RCC 7860 (cell line): ENCODE results near the gene KY.

Experiments used
- DNase-seq: peaks from one replicate; pipeline ENCODE4 v3.0.0-alpha.2; 2015; ENCODE audit warnings: low spot score
- FAIRE-seq: peaks from 2 replicates; lab custom pipeline; 2012; peaks lifted over from hg19 to GRCh38; lab: Jason Lieb, UNC

The KY gene

DNA sequence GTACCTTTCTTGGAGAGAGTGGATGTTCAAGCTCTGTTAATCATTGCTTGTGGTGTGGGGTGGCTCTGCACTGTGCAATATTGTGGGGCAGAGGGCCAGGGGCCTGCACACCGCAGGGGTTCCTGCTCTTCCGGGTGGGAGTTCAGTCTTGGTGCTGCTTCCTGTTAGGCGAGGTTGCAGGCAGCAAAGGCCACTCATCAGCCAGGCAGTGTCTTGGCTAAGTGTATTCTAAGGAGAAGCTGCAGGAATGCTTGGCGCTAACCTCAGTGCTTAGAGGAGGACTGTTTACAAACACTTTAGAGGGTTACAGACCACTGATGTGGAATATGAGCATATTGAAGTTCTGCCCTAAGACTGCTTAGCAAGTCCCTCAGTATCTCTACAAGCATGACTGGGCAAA is 83.2 kb downstream of the KY start:
- DNase-seq, result no peak
- FAIRE-seq, result no peak

DNA sequence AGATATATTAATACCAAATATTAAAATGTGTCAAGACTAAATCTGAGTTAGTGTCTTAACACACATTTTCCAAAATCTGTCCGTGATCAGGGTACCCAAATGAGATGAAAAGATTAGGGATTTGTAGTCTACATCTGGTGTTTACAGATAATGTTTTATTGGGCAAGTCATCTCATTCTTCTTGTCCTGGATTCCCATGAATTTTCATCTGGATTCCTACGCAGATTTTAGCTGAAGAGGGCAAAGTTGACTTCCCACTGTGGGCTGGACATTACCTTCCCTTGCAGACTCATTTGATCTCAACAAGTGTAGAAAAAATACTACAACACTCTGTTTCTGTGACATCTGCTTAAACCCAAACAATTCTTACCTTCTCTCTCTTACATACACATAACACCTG is 85.8 kb downstream of the KY start:
- DNase-seq, result no peak
- FAIRE-seq, result no peak

DNA sequence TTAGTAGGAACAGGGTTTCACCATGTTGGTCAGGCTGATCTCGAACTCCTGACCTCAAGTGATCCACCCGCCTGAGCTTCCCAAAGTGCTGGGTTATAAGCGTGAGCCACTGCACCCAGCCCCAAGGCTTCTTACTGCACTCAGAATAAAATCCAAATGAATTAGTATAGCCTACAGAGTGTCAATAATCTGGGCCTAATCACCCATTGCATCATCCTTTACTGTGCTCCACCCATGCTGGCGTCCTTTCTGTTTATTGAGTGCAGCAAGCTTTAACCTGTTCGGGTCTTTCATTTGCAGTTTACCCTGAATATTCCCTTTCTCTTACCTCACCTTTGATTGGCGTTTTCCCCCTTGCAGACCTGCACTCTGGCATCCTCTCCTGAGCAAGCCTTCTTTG is 87.2 kb downstream of the KY start:
- no peak for FAIRE-seq

DNA sequence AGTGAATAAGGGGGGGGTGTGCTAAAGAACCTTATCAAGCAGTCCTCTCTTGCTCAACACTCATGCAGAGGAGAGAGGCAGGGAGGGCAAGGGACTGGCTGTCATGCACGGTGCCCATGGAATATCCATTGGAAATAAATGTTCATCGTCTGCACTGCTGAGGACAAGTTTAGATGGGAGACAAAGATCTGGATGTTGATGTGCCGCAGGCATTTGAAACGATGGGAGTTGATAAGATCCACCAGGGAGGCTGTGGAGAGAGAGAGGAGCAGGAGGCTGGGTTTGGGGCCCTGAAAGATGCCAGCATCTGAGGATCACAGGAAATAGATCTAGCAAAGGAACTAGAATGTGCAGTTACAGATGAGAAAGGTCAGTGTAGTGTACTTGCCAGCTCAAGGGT is 88.8 kb downstream of the KY start:
- no peak for FAIRE-seq
- no peak for DNase-seq

More for the DNA sequence above, 87.2 kb downstream of the KY start:
- DNase-seq, result no peak

DNA sequence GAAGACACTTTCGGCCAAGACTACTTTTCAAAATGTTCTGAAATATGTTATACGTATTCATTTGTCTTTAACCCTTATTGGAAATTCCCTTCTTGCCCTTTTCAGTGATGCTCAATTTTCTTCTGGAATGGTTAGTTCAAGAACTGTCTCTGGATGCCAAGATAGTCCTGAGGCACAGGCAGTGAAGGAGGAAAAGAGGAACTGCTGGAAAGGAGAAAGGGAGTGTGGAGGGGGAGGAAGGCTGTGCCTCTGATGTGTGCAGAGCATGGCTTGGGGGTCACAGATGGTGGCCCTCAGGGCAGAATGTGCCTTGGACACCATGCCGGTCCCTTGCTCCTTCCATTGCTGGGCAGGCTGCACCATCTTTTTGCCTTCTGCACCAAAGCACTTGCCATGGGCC is 91.2 kb downstream of the KY start:
- FAIRE-seq, result no peak
- no peak for DNase-seq
